Fibroblast of the aortic adventitia (primary cell): ENCODE results near the gene PMS2. TPM values are rescaled to one million over a fixed set of nuclear protein-coding genes. Genes with fewer than 3 reads are reported as not detected.

Experiments
- DNase-seq: peaks from one replicate; pipeline ENCODE4 v3.0.0-alpha.2; 2010; ENCODE audit warnings: low read depth
- H3K4me3 ChIP-seq: 2 replicates; pipeline ENCODE4 v1.5.1; 2011; ENCODE audit warnings: low read depth, mild to moderate bottlenecking, control low read depth, low read length, moderate library complexity
- CTCF ChIP-seq: IDR thresholded peaks from 2 replicates; pipeline ENCODE4 v1.5.1; 2011; ENCODE audit warnings: mild to moderate bottlenecking, low read length, control low read depth, inconsistent platforms; ENCODE audit not compliant: insufficient read depth
- total RNA-seq: library from RNA; depleted of rRNA; stranded (reverse); fragments of >200 nt; gene quantifications from 2 replicates; pipeline ENCODE4 v1.2.3, GENCODE V29; 2012; ENCODE audit warnings: low replicate concordance

The PMS2 gene
- total RNA-seq, 1 donor = 21.6 TPM

- no peak for TF ChIP-seq CTCF
- no peak for DNase-seq
- no peak overlapping the region for H3K4me3 ChIP-seq
Measured at GRCh38 chr7:6035165-6035564, 26.3 kb upstream of the PMS2 start.

- no peak for TF ChIP-seq CTCF
- H3K4me3 ChIP-seq = no peak overlapping the region
- no peak for DNase-seq
Measured at GRCh38 chr7:6032641-6033040, 23.8 kb upstream of the PMS2 start.

- H3K4me3 ChIP-seq = no peak overlapping the region
- TF ChIP-seq CTCF = no peak
- DNase-seq = no peak
Measured at GRCh38 chr7:6032167-6032566, 23.3 kb upstream of the PMS2 start.

- no peak overlapping the region for H3K4me3 ChIP-seq
- TF ChIP-seq CTCF = no peak
- DNase-seq = no peak
Measured at GRCh38 chr7:6031567-6031966, 22.7 kb upstream of the PMS2 start.

GRCh38 chr7:6030988-6031387, 22.1 kb upstream of the PMS2 start, which contains the start of gene ANKRD61:
TSS of gene ANKRD61 (plus strand) at chr7:6031376. CDS start at chr7:6031376, 0 bp downstream.
- TF ChIP-seq CTCF = no peak
- H3K4me3 ChIP-seq = no peak within 1 kb of the TSS
- DNase-seq = no peak

- no peak overlapping the region for H3K4me3 ChIP-seq
- DNase-seq = no peak
- TF ChIP-seq CTCF = no peak
Measured at GRCh38 chr7:6028563-6028962, 19.7 kb upstream of the PMS2 start.

- H3K4me3 ChIP-seq = no peak overlapping the region
- DNase-seq = no peak
- TF ChIP-seq CTCF = no peak
Measured at GRCh38 chr7:6027806-6028365, 19.0 kb upstream of the PMS2 start.
